Tibial nerve (tissue), 4 donors: ENCODE data around the gene REC114.

Source experiments
- EP300 ChIP-seq, 2 donors: sonication (generic); formaldehyde crosslinking; IDR thresholded peaks; one replicate each; pipeline ENCODE4 v1.6.1; 2017; ENCODE audit warnings: antibody characterized with exemption in 2 of 2, mild to moderate bottlenecking in 1 of 2
- POLR2A ChIP-seq, 2 donors: fragments of 450-650 bp; IDR thresholded peaks; one replicate each; pipeline ENCODE4 v1.6.1; 2017; ENCODE audit warnings: antibody characterized with exemption in 2 of 2, mild to moderate bottlenecking in 2 of 2, moderate library complexity in 2 of 2
- TF ChIP-seq, protein P1 (sequence below), 5 experiments: fragments of 200-600 bp in 3 of 5; fragments of 450-650 bp in 2 of 5; sonication (generic) in 3 of 5; IDR thresholded peaks; one replicate each; pipeline ENCODE4 v1.5.1; 2016 to 2019; ENCODE audit warnings: antibody characterized with exemption in 5 of 5, mild to moderate bottlenecking in 3 of 5, moderate library complexity in 2 of 5

GRCh38 chr15:73573572-73573971 is 130.6 kb downstream of the REC114 start:
- TF ChIP-seq POLR2A (IDR thresholded peaks at IDR 0.05) (no peak), EP300 (IDR thresholded peaks at IDR 0.05) (no peak)
- TF ChIP-seq, protein P1, sequence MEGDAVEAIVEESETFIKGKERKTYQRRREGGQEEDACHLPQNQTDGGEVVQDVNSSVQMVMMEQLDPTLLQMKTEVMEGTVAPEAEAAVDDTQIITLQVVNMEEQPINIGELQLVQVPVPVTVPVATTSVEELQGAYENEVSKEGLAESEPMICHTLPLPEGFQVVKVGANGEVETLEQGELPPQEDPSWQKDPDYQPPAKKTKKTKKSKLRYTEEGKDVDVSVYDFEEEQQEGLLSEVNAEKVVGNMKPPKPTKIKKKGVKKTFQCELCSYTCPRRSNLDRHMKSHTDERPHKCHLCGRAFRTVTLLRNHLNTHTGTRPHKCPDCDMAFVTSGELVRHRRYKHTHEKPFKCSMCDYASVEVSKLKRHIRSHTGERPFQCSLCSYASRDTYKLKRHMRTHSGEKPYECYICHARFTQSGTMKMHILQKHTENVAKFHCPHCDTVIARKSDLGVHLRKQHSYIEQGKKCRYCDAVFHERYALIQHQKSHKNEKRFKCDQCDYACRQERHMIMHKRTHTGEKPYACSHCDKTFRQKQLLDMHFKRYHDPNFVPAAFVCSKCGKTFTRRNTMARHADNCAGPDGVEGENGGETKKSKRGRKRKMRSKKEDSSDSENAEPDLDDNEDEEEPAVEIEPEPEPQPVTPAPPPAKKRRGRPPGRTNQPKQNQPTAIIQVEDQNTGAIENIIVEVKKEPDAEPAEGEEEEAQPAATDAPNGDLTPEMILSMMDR (IDR thresholded peaks at IDR 0.05), result no peak
